Breast epithelium (tissue), 3 donors: Measurements from ENCODE around the gene OSBPL2.

Experiments used
- CTCF ChIP-seq, 3 donors: fragments of 450-650 bp; IDR thresholded peaks; one replicate each; pipeline ENCODE4 v1.5.1; 2016 to 2017; ENCODE audit warnings: antibody characterized with exemption in 3 of 3, mild to moderate bottlenecking in 3 of 3, moderate library complexity in 3 of 3
- POLR2A ChIP-seq: fragments of 450-650 bp; IDR thresholded peaks from one replicate; pipeline ENCODE4 v1.6.1; 2016; ENCODE audit warnings: antibody characterized with exemption, mild to moderate bottlenecking, moderate library complexity
- POLR2AphosphoS5 ChIP-seq, 3 donors: sonication (generic); formaldehyde crosslinking; IDR thresholded peaks; one replicate each; pipeline ENCODE4 v1.6.1; 2017; ENCODE audit warnings: antibody characterized with exemption in 3 of 3

DNA sequence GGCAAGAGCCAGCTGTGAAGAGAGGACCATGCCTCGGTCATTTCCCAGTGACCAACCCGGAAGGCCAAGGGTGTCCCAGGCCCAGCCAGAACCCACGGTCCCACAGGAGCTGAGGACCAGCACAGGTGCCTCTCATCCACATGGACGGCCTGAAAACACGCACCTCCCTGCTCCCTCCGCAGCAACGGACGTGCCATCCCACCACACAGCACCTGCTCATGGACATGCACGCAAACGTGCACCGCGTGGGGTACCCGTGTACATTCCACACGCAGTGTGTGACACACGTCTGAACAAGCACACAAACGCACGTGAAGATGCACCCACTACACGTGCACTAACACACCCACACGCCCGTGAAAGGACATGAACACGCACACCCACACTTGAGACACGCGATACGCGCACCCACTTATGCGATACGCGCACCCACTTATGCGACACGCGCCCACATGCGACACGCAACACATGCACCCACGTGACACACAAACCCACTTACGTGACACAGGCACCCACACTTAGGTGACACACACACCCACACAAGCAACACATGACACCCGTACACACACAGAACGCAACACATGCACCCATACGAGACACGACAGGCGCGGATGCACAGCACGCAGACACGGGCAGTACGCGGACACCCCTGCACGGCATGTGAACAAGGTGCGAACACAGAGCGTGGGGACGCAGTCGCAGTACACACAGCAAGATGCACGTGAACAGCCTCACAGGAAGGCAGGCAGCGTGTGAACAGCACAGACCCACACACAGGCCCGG is 98.6 kb downstream of the OSBPL2 start:
- TF ChIP-seq CTCF (IDR thresholded peaks at IDR 0.05): no peak
- no peak for TF ChIP-seq POLR2A
- TF ChIP-seq POLR2AphosphoS5 (IDR thresholded peaks at IDR 0.05): no peak
